Smooth muscle cell of the brain vasculature (primary cell): ENCODE data around the gene OTOG.

Source experiments
- DNase-seq: peaks from one replicate; pipeline ENCODE4 v3.0.0-alpha.2; 2012; ENCODE audit warnings: low read depth, low spot score

Gene OTOG

DNA sequence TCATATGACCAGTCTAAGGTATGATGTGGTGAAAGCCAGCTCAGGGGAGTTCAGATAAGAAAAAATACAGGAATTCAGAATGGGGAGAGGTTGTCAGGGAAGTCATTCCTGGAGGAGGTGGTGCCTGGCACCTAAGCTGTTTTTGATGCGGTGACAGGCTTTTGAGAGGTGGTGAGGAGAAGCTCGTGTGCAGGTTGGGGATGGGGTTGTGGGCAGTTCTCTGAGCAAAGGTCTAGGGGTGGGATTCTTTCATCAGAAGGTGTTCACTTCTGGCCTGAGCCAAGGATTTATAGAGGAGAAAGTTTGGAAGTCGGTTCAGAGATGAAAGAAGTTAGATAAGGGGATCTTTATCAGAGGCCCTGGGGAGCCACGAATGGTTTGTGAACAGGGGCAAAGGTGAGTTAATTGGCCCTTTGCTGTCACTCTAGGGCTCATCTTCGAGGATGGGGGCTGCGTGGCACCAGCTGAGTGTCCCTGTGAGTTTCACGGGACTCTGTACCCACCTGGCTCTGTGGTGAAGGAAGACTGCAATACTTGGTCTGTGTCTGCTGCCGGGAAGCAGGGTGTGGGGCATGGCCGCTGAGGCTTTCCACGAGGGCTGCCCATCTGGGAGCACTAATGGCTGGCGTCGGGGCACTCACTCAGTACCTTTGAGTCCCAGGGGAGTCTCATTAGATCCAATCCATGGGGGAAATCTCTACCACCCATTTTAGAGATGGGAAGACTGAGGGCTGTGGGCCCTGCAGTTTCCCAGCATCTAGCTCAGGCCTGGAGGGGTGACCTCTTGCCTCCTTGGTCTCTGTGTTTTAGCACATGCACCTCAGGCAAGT, 13.4 kb downstream of the OTOG start:
- no peak for DNase-seq

DNA sequence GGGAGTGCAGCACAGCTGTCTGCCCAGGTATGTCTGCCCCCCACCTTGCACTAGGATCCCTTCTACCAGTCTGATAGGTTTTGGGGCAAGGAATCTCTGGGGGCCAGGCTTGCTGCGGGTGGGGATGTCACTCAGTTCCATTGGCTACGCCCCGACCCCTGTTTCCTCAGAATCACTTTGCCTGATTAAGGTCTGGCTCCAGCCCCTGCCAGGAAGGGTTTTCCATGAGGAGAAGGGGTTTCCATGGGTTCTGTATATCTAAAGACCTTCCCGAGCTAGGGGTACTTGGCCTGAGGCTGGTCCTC, 14.0 kb downstream of the OTOG start:
- no peak for DNase-seq

- DNase-seq = no peak
These were observed 14.5 kb downstream of the OTOG start for GRCh38 chr11:17561526-17561925.

GRCh38 chr11:17563231-17563646, 16.2 kb downstream of the OTOG start:
- DNase-seq = no peak

GRCh38 chr11:17563961-17564686, 17.1 kb downstream of the OTOG start:
- DNase-seq = no peak

DNA sequence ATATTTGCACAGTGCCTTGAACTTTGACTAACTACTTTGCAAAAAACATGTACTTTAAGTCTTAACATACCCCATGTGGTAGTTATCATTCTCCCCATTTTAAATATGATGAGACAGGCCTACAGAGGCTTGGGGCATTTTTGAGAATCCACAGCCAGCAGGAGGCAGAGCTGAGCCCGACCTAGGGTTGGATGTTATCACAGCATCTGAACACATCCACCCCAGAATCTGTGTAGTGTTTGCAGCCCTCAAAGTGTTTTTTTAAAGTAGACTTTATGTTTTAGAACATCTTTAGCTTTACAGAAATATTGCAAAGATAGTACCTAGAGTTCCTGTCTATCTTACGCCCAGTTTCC, 17.6 kb downstream of the OTOG start:
- DNase-seq = no peak

GRCh38 chr11:17568944-17569343, 21.9 kb downstream of the OTOG start:
- no peak for DNase-seq

GRCh38 chr11:17570034-17570433, 23.0 kb downstream of the OTOG start:
- DNase-seq = no peak

DNA sequence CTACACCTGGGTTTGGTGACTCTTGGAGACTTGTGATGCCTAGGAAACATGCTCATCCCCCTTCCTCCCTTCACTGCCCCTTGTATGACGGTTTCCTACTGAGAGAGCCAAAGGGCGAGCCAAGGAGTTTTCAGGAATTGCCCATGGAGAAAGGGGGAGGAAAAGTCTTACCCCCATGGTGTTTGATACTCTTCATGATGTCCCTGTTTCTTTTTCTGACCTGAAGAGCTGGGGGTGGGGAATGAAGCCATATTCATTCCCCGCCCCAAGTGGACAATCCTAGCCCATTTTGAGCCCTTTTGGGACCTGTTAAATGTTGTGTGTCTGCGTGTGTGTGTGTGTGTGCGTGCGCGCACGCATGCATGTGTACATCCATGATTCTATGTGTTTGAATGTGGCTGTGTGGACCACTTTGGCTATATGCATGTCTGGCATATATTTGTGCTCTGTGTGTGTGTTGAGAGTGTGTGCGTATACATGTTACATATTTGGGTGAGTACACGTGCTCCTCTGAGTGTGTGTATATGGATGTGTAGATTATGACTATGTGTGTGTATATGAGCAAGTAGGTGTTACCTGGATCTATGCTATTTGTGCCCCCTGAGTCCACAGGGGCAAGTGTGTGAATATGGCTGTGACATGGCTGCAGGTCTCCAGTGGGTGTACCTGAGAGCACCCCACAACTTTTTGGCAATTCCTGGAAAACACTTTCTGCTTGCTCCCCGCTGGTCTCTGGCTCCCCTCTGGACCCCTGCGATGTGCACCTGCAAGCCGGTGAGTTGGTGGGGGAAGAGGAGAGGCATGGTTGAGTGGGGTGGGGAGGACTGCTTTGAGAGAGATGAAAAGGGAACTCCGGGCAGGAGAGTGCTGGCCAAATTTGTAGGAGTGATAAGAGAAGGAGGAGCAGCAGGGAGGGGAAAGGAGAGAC, 24.6 kb downstream of the OTOG start:
- DNase-seq = no peak

DNA sequence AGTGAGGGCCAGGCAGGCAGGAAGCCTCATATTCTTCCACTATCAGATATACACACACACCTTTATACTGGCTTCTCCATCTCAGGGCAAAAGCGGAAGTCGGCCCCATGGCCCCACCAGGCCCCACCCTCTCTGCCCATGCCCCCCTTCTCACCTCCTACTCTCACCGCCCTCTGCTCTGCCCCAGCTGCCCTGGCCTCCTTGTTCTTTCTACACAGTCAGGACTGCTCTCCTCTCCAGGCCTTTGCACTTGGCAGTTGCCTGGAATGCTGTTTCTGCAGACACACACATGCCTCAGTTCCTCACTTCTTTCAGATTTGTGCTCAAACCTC, 25.3 kb downstream of the OTOG start:
- DNase-seq = no peak

DNA sequence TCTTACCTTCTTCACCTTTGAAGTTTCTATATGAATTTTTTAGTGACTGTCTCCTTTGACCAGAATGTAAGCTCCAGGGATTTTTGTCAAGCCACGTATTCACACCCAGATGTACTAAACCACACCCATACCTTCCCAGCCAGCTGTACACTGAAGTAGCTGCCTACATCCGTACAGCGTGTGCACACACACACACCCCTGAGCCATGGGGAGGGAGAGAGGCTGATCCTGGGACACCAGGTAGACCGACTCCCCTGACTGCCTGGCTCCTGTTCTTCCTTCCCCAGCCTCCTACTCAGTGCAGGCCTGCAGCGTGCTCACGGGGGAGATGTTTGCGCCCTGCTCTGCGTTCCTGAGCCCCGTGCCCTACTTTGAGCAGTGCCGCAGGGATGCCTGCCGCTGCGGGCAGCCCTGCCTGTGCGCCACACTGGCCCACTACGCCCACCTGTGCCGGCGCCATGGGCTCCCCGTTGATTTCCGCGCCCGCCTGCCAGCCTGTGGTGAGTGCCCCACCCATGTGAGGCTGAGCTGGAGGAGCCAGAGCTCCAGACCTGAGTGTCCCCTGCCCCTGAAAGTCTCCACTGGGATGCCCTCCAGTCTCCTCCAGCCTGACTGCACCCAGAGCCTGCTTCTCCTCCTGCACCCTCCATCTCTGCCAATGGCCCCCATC, 25.9 kb downstream of the OTOG start:
- DNase-seq = no peak

DNA sequence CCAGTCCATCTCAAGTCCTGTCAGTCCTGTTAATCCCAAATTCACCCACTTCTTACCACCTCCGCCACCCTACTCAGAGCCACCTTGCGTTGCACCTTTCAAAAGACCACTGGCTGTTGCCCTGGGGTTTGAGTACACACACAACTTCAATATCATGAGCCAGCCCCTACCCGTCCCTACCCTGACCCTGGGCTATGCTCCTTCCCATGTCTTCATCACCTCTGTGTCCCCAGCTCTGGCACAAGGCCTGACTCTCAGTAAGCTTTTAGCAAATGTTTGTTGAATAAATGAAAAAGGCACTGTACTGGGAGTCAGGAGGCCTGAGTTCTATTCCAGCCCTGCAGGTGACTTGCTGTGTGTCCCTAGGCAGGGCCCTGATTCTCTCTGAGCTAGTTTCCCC, 26.5 kb downstream of the OTOG start:
- no peak for DNase-seq

- DNase-seq = no peak
These were observed 27.4 kb downstream of the OTOG start for GRCh38 chr11:17574141-17575091.

- no peak for DNase-seq
These were observed 28.7 kb downstream of the OTOG start for GRCh38 chr11:17575431-17576425.

DNA sequence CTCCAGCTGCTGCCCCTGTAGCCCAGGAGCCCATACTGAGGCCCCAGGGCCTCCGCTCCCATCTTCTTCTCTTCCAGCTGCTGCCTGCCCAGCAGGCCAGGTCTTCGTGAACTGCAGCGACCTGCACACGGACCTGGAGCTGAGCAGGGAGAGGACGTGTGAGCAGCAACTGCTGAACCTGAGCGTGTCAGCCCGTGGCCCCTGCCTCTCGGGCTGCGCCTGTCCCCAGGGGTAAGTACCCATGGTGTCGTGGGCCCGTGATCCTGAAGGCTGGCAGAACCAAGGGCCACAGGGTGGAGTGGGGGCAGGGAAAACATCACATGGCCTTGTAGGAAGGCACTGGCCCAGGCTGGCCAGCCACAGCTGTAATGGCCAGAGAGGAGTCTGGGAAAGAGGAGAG, 31.2 kb downstream of the OTOG start:
- DNase-seq = no peak

- DNase-seq = no peak
These were observed 31.9 kb downstream of the OTOG start for GRCh38 chr11:17578958-17579357.

GRCh38 chr11:17579451-17579850, 32.4 kb downstream of the OTOG start:
- DNase-seq = no peak

DNA sequence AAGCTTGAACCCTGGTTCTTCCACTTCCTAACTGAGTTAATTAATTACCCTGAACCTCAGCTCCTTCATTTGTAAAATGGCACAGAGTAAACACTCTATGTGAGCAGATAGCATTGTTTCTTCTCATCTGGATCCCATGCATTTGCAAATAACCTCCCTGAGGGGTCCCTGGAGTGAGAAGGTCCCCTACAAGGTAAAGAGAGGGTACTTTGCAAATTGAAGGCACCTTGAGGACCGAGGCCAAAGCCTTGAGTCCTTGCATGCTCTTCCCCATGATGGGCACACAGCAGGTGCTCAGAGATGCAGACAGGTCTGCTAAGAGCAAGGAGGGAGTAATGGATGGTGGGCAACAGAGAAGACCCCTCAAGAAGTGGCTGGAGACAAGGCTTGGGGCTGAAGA, 33.2 kb downstream of the OTOG start:
- no peak for DNase-seq

- no peak for DNase-seq
These were observed 34.1 kb downstream of the OTOG start for GRCh38 chr11:17581036-17581731.
